Aortic smooth muscle cell (primary cell): ENCODE measurements around the gene DSG1. TPM values are rescaled to one million over a fixed set of nuclear protein-coding genes. Genes with fewer than 3 reads are reported as not detected.

Experiments used
- total RNA-seq: library from RNA; depleted of rRNA; stranded (reverse); fragments of >200 nt; gene quantifications from 2 replicates; pipeline ENCODE4 v1.2.3, GENCODE V29; 2014

The DSG1 gene
- not detected in 2 replicates for total RNA-seq

GRCh38 chr18:31317860-31318259, at the start of gene DSG1:
DSG1 (plus strand) TSS chr18:31318160; CDS start chr18:31318301, 141 bp downstream.

GRCh38 chr18:31376477-31376876, 58.5 kb downstream of the DSG1 start, which contains the start of gene DSG4:
DSG4 (plus strand) TSS chr18:31376777; CDS start chr18:31376912, 135 bp downstream.

Other genes with a start within 250 kb of the DSG1 start
- gene DSC2, start 215.7 kb upstream of the DSG1 start, total RNA-seq, result under 0.01 TPM in 1 of 2 replicates, not detected in the other
- not detected in 2 replicates for gene DSC1, start 155.3 kb upstream of the DSG1 start, total RNA-seq
- gene DSG4, start 58.6 kb downstream of the DSG1 start, total RNA-seq, result not detected in 2 replicates
- gene DSG3, start 129.6 kb downstream of the DSG1 start, total RNA-seq, result under 0.01 TPM in 1 of 2 replicates, not detected in the other
- under 0.01 and 0.31 TPM in 2 replicates for gene DSG2, start 180.0 kb downstream of the DSG1 start, total RNA-seq